Neural cell (in vitro differentiated cells): ENCODE measurements around the gene ZCWPW1. TPM values are rescaled to one million over a fixed set of nuclear protein-coding genes. Genes with fewer than 3 reads are reported as not detected.

Experiments used
- H2AFZ ChIP-seq: fragments of 200-600, 300-800 bp; sonication (generic), shearing (Covaris generic); 2 replicates; pipeline ENCODE4 v1.6.0; 2014; ENCODE audit warnings: low read depth, mild to moderate bottlenecking, antibody characterized with exemption, low read length, moderate library complexity
- H3F3A ChIP-seq: fragments of 200-600 bp; shearing (Covaris generic); 2 replicates; pipeline ENCODE4 v1.6.1; 2016; ENCODE audit warnings: mild to moderate bottlenecking, moderate library complexity, mixed read lengths, antibody characterized with exemption, low read length; ENCODE audit not compliant: insufficient read depth, poor library complexity, severe bottlenecking
- H3K27ac ChIP-seq: fragments of 200-600, 300-800 bp; sonication (generic), shearing (Covaris generic); 2 replicates; pipeline ENCODE4 v1.5.1; 2014; ENCODE audit warnings: mild to moderate bottlenecking, low read length, moderate library complexity
- H3K27me3 ChIP-seq: fragments of 300-800, 200-600 bp; sonication (generic), shearing (Covaris generic); 2 replicates; pipeline ENCODE4 v1.6.0; 2014; ENCODE audit warnings: mild to moderate bottlenecking, low read depth, low read length, moderate library complexity; ENCODE audit not compliant: insufficient read depth
- H3K36me3 ChIP-seq: fragments of 300-800, 200-600 bp; sonication (generic), shearing (Covaris generic); 2 replicates; pipeline ENCODE4 v1.5.1; 2014; ENCODE audit warnings: mild to moderate bottlenecking, antibody characterized with exemption, low read length, moderate library complexity; ENCODE audit not compliant: insufficient read depth
- H3K4me2 ChIP-seq: fragments of 300-800, 200-600 bp; sonication (generic), shearing (Covaris generic); 2 replicates; pipeline ENCODE4 v1.6.0; 2014; ENCODE audit warnings: mild to moderate bottlenecking, low read length
- H3K4me3 ChIP-seq: fragments of 300-800, 200-600 bp; sonication (generic), shearing (Covaris generic); 2 replicates; pipeline ENCODE4 v1.5.1; 2014; ENCODE audit warnings: mild to moderate bottlenecking, low read length, moderate library complexity
- H3K79me2 ChIP-seq: fragments of 200-600 bp; shearing (Covaris generic); replicated peaks from 2 replicates; pipeline ENCODE4 v1.6.0; 2014; ENCODE audit warnings: mild to moderate bottlenecking, low read length, moderate library complexity; ENCODE audit not compliant: insufficient read depth
- H3K9ac ChIP-seq: fragments of 300-800, 200-600 bp; sonication (generic), shearing (Covaris generic); 2 replicates; pipeline ENCODE4 v1.6.1; 2016; ENCODE audit warnings: mild to moderate bottlenecking, low read length, mixed read lengths
- H3K9me2 ChIP-seq: fragments of 200-600 bp; shearing (Covaris generic); 2 replicates; pipeline ENCODE4 v1.6.1; 2016; ENCODE audit warnings: mild to moderate bottlenecking, low read length, mixed read lengths; ENCODE audit not compliant: insufficient read depth
- H3K9me3 ChIP-seq: fragments of 200-600, 300-800 bp; sonication (generic), shearing (Covaris generic); 2 replicates; pipeline ENCODE4 v1.6.1; 2016; ENCODE audit warnings: mild to moderate bottlenecking, mixed run types, low read length, moderate library complexity, mixed read lengths
- H4K20me1 ChIP-seq: fragments of 200-600 bp; shearing (Covaris generic); 2 replicates; pipeline ENCODE4 v1.6.1; 2016; ENCODE audit warnings: mild to moderate bottlenecking, mixed run types; ENCODE audit not compliant: insufficient read depth
- EP300 ChIP-seq: fragments of 450-650 bp; conservative IDR thresholded peaks from 2 replicates; pipeline ENCODE4 v1.6.1; 2014; ENCODE audit warnings: antibody characterized with exemption, mild to moderate bottlenecking, moderate library complexity; ENCODE audit not compliant: poor library complexity, severe bottlenecking
- EZH2 ChIP-seq: fragments of 200-600, 300-800 bp; shearing (Covaris generic), sonication (generic); IDR thresholded peaks from 2 replicates; pipeline ENCODE4 v1.6.1; 2014; ENCODE audit warnings: antibody characterized with exemption, low read length, borderline replicate concordance, mild to moderate bottlenecking; ENCODE audit not compliant: insufficient read depth, poor library complexity, severe bottlenecking
- MXI1 ChIP-seq: fragments of 450-650 bp; conservative IDR thresholded peaks from 2 replicates; pipeline ENCODE4 v1.6.1; 2014; ENCODE audit warnings: antibody characterized with exemption, mild to moderate bottlenecking; ENCODE audit not compliant: poor library complexity, severe bottlenecking
- POLR2AphosphoS5 ChIP-seq: IDR thresholded peaks from 2 replicates; pipeline ENCODE4 v1.6.1; 2012
- RAD21 ChIP-seq: fragments of 450-650 bp; conservative IDR thresholded peaks from 2 replicates; pipeline ENCODE4 v1.6.1; 2014; ENCODE audit warnings: antibody characterized with exemption, mild to moderate bottlenecking, moderate library complexity
- SMC3 ChIP-seq: fragments of 450-650 bp; conservative IDR thresholded peaks from 2 replicates; pipeline ENCODE4 v1.6.1; 2014; ENCODE audit warnings: antibody characterized with exemption, mild to moderate bottlenecking, moderate library complexity; ENCODE audit not compliant: poor library complexity
- TAF1 ChIP-seq: IDR thresholded peaks from 2 replicates; pipeline ENCODE4 v1.6.1; 2012; ENCODE audit warnings: low read depth
- polyA plus RNA-seq: library from polyadenylated mRNA; depleted of rRNA; stranded (reverse); fragments of >200 nt; gene quantifications from 2 replicates; pipeline ENCODE4 v1.2.3, GENCODE V29; 2014
- TF ChIP-seq, protein P1 (sequence below): IDR thresholded peaks from 2 replicates; pipeline ENCODE4 v1.6.1; 2012; ENCODE audit warnings: borderline replicate concordance
- TF ChIP-seq, protein P2 (sequence below): fragments of 450-650 bp; IDR thresholded peaks from 2 replicates; pipeline ENCODE4 v1.5.1; 2014; ENCODE audit warnings: antibody characterized with exemption, mild to moderate bottlenecking, moderate library complexity; ENCODE audit not compliant: poor library complexity, severe bottlenecking

The ZCWPW1 gene
- polyA plus RNA-seq, 1 donor from 2014 or later = 6.8 TPM

DNA sequence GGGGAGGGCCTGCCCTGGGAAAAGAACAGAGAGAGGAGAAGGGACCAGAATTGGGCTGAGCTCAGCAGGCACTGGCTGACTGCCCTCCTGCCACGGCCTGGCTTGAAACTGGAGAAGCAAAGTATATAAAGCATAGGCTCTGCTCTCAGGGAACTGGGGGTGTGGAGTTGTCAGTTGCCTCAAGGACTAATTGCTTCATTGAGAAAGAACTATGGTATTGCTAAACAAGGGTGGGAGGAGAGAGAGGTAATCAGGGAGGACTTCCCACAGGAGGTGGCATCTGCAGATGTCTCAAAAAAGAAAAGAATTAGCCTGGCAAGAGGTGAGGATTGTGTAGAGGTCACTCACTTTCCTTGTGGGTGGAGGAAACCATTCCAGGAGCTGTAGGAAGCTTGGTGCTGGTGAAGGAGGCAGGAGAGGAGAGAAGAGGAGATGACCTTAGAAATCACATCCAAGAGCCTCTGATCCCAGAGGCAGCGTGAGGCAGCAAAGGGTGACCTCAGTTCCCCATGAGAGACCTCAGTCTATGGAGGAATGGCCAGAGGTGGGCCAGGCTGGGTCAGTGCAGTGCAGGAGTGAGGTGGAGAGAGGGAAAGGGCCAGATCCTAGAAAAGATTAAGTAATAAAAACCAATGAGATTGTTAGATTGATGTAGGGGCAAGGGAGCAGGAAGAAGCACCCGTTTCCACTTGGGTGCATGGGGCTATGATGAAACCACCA, 68.2 kb downstream of the ZCWPW1 start:
- no peaks in the 10 kb centered on the region for H3K9me2 ChIP-seq
- H3K27ac ChIP-seq = no peak overlapping the region
- H4K20me1 ChIP-seq = no peaks in the 10 kb centered on the region
- H2AFZ ChIP-seq = no peak overlapping the region
- H3K36me3 ChIP-seq = no peaks in the 10 kb centered on the region
- H3K4me2 ChIP-seq = no peak overlapping the region
- H3K4me3 ChIP-seq = no peak overlapping the region
- no peaks in the 10 kb centered on the region for H3K79me2 ChIP-seq
- H3K9ac ChIP-seq = no peak overlapping the region
- H3K27me3 ChIP-seq = no peaks in the 10 kb centered on the region
- no peaks in the 10 kb centered on the region for H3K9me3 ChIP-seq
- H3F3A ChIP-seq = no peaks in the 10 kb centered on the region
- TF ChIP-seq EP300 = no peak
- TF ChIP-seq, protein P1, sequence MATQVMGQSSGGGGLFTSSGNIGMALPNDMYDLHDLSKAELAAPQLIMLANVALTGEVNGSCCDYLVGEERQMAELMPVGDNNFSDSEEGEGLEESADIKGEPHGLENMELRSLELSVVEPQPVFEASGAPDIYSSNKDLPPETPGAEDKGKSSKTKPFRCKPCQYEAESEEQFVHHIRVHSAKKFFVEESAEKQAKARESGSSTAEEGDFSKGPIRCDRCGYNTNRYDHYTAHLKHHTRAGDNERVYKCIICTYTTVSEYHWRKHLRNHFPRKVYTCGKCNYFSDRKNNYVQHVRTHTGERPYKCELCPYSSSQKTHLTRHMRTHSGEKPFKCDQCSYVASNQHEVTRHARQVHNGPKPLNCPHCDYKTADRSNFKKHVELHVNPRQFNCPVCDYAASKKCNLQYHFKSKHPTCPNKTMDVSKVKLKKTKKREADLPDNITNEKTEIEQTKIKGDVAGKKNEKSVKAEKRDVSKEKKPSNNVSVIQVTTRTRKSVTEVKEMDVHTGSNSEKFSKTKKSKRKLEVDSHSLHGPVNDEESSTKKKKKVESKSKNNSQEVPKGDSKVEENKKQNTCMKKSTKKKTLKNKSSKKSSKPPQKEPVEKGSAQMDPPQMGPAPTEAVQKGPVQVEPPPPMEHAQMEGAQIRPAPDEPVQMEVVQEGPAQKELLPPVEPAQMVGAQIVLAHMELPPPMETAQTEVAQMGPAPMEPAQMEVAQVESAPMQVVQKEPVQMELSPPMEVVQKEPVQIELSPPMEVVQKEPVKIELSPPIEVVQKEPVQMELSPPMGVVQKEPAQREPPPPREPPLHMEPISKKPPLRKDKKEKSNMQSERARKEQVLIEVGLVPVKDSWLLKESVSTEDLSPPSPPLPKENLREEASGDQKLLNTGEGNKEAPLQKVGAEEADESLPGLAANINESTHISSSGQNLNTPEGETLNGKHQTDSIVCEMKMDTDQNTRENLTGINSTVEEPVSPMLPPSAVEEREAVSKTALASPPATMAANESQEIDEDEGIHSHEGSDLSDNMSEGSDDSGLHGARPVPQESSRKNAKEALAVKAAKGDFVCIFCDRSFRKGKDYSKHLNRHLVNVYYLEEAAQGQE = no peak
- no peak for TF ChIP-seq RAD21
- no peak for TF ChIP-seq POLR2AphosphoS5
- TF ChIP-seq MXI1 = no peak
- TF ChIP-seq EZH2 = no peak
- TF ChIP-seq, protein P2, sequence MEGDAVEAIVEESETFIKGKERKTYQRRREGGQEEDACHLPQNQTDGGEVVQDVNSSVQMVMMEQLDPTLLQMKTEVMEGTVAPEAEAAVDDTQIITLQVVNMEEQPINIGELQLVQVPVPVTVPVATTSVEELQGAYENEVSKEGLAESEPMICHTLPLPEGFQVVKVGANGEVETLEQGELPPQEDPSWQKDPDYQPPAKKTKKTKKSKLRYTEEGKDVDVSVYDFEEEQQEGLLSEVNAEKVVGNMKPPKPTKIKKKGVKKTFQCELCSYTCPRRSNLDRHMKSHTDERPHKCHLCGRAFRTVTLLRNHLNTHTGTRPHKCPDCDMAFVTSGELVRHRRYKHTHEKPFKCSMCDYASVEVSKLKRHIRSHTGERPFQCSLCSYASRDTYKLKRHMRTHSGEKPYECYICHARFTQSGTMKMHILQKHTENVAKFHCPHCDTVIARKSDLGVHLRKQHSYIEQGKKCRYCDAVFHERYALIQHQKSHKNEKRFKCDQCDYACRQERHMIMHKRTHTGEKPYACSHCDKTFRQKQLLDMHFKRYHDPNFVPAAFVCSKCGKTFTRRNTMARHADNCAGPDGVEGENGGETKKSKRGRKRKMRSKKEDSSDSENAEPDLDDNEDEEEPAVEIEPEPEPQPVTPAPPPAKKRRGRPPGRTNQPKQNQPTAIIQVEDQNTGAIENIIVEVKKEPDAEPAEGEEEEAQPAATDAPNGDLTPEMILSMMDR = no peak
- no peak for TF ChIP-seq TAF1
- no peak for TF ChIP-seq SMC3

DNA sequence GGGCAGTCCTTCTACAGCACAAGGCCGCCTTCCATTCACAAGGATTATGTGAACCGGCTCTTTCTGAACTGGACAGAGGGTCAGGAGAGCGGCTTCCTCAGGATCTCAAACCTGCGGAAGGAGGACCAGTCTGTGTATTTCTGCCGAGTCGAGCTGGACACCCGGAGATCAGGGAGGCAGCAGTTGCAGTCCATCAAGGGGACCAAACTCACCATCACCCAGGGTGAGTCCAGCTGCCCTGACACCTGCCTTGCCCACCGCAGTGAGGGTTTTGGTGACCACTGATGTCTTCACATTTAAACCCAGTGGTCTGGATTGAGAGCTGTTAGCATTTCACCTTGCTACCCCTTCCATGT, 69.7 kb downstream of the ZCWPW1 start:
- H3F3A ChIP-seq = no peaks in the 10 kb centered on the region
- H3K36me3 ChIP-seq = no peaks in the 10 kb centered on the region
- no peak overlapping the region for H3K9ac ChIP-seq
- H2AFZ ChIP-seq = no peak overlapping the region
- no peak overlapping the region for H3K27ac ChIP-seq
- no peak overlapping the region for H3K4me2 ChIP-seq
- TF ChIP-seq POLR2AphosphoS5 (no peak), MXI1 (no peak), RAD21 (no peak), SMC3 (no peak), TAF1 (no peak), EZH2 (no peak), EP300 (no peak)
- TF ChIP-seq, protein P2 = no peak
- TF ChIP-seq, protein P1 = no peak
- no peaks in the 10 kb centered on the region for H3K9me2 ChIP-seq
- no peak overlapping the region for H3K4me3 ChIP-seq
- H3K27me3 ChIP-seq = no peaks in the 10 kb centered on the region
- no peaks in the 10 kb centered on the region for H3K79me2 ChIP-seq
- no peaks in the 10 kb centered on the region for H3K9me3 ChIP-seq
- no peaks in the 10 kb centered on the region for H4K20me1 ChIP-seq
